NCI-H345 treated with DMSO at 0.1 percent for 48 hours (cell line): ENCODE results near the gene ZFYVE19.

Source experiments
- DNase-seq: peaks from one replicate; lab custom pipeline; 2025; ENCODE audit not compliant: unreplicated experiment; lab: John Stamatoyannopoulos, UW

The ZFYVE19 gene

GRCh38 chr15:40812721-40813425, 6.0 kb downstream of the ZFYVE19 start:
- no peak for DNase-seq

- DNase-seq = no peak
These were observed 8.3 kb downstream of the ZFYVE19 start for GRCh38 chr15:40815042-40815698.

DNA sequence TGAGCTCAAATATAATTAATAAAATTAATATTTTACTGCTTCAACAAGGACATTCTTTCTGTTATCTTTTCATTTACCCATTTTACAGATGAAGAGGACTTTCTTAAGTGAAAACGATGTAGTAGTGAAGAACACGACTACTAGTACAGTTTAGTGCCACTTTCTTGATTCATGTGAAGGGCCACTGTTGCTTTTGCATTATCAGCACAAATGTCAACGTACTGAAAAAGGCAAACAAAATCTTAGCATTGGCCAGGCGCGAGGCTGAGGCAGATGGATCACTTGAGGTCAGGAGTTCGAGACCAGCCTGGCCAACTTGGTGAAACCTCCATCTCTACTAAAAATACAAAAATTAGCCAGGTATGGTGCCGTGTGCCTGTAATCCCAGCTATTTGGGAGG, 12.2 kb downstream of the ZFYVE19 start:
- DNase-seq = no peak

DNA sequence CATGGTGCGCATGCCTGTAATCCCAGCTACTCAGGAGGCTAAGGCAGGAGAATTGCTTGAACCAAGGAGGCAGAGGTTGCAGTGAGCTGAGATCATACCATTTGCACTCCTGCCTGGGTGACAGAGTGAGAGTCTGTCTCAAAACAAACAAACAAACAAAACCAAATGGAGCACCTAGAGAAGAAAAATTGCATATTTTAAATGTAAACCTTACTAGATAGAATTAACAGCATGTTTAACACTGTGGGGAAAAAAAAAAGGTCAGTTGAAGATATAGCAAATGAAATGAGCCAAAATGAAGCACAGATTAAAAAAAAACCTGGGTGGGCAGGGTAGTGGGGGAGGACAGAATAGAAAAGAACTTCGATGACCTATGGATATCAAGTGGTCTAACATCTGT, 14.3 kb downstream of the ZFYVE19 start:
- no peak for DNase-seq

DNA sequence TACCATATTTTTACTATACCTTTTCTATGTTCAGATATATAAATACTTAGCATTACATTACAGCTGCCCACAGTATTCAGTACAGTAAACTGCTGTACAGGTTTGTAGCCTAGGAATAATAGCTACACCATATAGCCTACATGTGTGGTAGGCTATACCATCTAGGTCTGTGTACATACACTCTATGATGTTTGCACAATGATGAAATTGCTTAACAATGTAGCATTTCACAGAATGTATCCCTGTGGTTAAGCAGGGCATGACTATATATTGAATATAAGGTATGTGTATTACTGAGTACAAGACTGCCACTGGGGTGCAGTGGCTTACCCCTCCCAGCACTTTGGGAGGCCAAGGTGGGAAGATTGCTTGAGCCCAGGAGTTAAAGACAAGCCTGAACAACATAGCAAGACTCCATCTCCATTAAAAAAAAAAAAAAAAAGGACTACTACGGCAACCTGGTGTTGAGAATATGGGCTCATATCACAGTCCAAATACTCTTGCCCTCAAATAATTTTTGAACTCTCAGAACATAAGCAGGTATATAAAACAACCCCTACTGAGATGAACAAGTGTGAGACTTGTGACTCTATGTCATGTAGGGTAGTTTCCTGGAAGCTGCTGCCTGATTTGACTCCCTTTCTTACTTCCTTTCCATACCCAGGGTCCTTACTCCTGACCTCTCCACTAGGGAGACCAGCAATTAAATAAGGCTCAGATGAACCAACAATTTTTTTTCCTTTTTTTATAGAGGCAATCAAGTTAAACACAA, 16.9 kb downstream of the ZFYVE19 start:
- DNase-seq = no peak

DNA sequence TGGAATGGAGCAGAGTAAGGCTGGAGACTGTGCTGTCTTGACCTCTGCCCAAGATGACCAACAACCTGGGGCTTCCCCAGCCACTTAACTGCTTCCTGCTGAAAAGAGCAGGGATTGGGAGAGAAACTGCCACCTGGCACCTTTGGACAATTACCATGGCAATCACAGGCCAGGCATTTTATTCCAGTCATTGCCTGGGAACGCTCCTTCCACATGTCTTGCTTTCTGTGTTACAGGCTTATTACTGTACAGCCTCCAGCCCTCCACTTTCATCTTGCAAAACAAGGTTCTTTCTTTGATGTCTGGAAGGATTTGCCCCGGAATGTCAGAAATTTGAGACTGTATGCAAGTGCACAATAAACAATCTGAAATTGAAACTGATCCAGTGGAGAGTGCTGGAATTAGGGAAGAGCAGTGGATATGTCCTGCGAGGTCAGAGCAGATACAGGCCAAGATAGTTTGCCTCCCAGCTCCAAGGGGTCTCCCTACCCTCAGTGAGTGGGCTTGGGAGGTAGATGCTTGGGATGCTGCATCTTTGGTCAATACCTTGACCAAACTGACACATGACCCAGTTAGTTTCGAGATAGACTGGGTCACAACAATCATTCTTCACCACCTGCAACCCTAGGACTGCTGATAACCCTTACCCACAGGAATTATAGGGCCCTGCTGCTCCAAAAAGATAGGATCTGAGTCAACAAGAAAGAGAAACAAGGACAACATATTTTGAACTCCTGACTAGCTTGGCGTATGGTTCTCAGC, 19.0 kb downstream of the ZFYVE19 start:
- DNase-seq = no peak

DNA sequence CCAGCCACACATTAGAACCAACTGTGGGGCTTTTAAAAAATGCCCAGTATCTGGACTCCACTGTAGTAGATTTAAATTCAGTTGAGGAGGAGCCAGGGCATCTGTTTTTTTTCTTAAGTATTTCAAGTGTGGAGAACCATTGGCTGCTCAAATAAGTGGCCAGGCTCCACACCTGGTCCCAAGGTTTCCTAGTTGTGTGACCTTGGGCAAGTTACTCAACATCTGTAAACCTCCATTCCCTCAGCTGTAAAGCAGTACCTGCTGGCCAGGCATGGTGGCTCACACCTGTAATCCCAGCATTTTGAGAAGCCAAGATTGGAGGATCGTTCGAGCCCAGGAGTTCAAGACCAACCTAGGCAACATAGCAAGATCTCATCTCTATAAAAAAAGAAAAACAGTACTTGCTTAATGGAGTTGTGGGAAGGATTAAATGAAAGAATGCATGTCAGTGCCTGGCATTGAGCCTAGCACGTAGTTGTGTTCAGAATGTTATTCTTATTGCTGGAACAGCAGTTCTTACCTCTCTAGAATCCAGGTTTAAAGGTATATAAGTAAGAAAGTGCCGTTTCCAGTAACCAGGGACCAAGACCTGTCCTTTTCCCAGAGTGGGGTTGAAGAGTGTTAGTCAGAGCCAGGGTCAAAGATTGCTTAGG, 19.7 kb downstream of the ZFYVE19 start:
- DNase-seq = no peak

- no peak for DNase-seq
These were observed 21.7 kb downstream of the ZFYVE19 start, which contains the start of gene PPP1R14D for GRCh38 chr15:40828447-40829036. Gene PPP1R14D, minus strand, starts transcription at chr15:40828708. Its CDS starts 67 bp downstream, at chr15:40828641.

- no peak for DNase-seq
These were observed 22.2 kb downstream of the ZFYVE19 start for GRCh38 chr15:40829115-40829514.

DNA sequence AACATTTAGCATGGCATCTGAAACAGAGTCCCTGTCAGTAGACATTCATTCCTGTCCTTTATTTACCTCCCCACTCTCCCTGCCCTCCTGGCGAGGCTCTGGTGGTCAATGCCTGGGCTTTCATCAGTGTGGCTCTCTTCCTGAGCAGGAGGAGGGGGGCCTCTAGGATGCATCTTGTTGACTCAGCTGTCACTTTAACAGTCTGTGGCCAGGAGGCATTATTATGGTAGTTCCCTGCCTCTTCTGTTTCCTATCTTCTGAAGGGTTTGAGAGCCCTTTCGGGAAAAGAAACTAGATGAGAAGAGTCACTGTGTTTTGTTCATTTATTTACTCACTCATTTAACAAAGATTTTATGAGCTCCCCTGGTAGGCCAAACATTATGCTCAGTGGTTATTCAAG, 24.0 kb downstream of the ZFYVE19 start:
- peak; percentile 97 for DNase-seq

- DNase-seq = no peak
These were observed 25.0 kb downstream of the ZFYVE19 start for GRCh38 chr15:40831861-40832260.

- DNase-seq = no peak
These were observed 26.0 kb downstream of the ZFYVE19 start for GRCh38 chr15:40832903-40833302.

- no peak for DNase-seq
These were observed 29.1 kb downstream of the ZFYVE19 start for GRCh38 chr15:40836020-40836419.

GRCh38 chr15:40838756-40839155, 31.9 kb downstream of the ZFYVE19 start:
- no peak for DNase-seq

DNA sequence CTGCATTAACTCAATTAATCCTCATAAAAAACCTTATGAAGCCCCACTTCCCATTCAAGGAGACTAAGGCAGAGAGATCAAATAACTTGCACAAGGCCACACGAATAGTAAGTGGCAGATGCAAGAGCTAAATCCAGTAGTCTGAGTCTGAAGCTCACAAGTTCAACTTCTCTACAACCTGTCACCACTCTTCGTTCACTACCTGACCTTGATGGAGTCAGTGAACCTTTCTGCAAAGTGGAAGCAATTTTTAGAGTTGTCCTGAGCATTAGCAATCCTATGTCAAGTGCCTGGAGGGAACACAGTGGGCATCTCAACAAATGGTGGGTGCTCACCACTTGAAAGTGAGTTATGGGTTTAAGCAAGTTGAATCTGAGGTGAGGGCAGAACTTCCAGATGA, 34.9 kb downstream of the ZFYVE19 start:
- no peak for DNase-seq

DNA sequence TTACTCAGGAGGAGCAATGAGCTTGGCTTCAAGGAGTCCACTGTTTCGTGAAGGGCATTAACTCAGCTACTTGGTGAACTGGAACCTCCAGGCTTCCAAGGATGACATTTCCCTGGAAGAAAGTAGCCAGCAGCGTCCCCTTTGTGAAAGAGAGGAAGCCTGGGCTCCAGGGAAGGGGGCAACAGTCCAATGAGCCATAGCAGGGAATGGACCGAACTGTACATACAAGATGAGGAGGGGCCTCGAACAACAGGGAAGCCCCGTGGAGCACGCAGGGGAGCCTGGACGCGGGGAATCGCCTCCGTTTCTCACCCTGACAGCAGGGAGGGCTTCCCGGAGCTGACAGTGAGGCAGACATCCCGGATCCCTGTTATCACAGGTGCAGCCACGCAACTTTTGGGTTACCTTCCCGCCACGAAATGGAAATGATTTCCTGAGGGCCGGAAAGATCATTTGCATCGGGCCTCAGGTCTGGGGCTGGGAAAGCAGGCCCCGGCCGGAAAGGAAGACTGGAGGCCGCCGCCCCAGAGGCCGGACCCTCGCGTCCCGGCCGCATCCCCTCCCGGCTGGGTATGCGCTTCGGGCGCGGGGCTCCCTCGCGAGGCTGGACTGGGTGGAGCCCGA, 36.5 kb downstream of the ZFYVE19 start:
- DNase-seq = no peak

DNA sequence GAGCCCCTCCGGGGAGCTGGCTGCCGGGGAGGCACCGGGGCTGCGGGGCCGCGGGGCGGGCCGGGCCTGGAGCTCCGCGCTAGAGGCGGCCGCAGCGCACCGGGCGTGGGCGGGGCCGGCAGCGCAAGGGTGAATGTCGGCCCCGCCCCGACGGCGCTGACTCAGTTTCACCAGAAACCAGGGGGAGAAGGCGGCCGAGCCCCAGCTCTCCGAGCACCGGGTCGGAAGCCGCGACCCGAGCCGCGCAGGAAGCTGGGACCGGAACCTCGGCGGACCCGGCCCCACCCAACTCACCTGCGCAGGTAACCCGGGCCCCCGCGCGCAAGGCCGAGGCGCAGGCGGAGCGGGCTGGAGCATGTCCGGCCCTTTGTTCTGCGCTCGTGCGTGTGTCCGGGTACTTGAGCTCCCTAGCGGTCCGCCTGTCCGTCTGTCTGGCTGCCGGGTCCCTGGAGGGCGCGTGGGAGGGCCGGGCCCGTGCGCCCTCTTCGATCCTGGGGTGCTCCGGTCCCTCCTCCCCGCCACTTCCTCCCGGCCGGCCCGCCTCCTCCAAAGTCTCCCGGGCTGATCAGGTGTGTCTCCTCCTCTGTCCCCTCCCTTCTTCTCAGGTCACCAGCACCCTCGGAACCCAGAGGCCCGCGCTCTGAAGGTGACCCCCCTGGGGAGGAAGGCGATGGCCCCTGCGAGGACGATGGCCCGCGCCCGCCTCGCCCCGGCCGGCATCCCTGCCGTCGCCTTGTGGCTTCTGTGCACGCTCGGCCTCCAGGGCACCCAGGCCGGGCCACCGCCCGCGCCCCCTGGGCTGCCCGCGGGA, 37.2 kb downstream of the ZFYVE19 start, which contains the start of gene SPINT1:
Gene SPINT1, plus strand, starts transcription at position 164 of the 811 bp plus-strand sequence. Its CDS starts 507 bp downstream, at position 671.
- no peak for DNase-seq

DNA sequence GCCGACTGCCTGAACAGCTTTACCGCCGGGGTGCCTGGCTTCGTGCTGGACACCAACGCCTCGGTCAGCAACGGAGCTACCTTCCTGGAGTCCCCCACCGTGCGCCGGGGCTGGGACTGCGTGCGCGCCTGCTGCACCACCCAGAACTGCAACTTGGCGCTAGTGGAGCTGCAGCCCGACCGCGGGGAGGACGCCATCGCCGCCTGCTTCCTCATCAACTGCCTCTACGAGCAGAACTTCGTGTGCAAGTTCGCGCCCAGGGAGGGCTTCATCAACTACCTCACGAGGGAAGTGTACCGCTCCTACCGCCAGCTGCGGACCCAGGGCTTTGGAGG, 37.8 kb downstream of the ZFYVE19 start:
- DNase-seq = no peak

- DNase-seq = no peak
These were observed 38.1 kb downstream of the ZFYVE19 start for GRCh38 chr15:40845036-40845435.
